NCI-H226 (cell line): ENCODE data around the gene DONSON.

Experiments
- DNase-seq: peaks from one replicate; pipeline ENCODE4 v3.0.0-alpha.2; 2015

The DONSON gene

DNA sequence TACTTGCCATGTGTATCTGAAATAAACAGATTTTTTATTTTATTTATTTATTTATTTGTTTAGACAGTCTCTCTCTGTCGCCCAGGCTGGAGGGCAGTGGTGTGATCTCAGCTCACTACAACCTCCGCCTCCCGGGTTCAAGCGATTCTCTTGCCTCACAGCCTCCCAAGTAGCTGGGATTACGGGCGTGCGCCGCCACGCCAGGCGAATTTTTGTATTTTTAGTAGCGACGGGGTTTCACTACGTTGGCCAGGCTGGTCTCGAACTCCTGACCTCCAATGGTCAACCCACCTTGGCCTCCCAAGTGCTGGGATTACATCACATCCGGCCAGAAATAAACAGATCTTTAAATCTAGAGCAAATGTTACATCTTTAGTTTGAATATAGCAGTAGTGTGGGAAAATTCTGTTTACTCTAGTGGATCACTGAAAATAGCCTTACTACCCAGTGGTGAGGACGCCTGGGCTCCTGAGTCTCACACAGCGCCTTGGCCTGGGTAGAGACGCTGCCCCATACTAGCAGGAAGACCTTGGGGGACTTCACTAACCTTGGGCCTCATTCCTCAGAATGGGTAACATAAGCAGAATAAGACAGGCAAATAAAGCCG is 47.3 kb downstream of the DONSON start:
- peak; percentile 8 for DNase-seq

DNA sequence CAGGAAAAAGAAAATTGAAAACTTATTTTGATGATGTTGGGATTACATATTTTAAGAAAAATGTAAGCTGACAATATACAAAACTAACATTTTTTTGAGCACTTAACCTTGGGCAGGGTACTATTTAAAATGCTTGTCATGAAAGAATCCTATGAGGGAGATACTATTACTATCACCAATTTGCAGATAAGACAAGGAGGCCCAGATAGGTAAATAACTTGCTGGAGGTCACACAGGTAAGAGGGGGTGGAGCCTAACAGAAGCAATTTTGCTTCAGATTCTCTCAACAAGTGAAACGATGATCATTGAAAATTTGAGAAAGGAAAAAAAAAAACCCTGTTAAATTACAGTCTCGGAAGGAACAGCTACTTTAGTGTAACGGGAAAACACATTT is 47.8 kb downstream of the DONSON start:
- no peak for DNase-seq

DNA sequence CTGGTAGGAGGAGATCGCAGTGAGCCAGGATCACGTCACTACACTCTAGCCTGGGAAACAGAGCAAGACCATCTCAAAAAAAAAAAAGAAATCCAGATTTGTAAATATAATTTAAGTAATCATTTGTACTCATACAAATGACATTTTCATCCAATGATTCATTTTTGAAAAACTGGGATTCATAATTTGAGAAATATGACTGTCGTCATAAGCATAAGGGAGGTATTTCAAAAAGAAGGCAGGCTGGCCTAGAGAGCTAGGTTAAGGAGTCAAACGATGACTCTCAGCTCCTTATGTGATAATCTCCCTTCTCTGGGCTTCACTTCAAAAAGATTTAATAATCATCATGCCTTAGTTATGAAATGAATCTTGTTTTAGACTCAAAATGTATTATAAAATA is 48.9 kb downstream of the DONSON start:
- DNase-seq: no peak

DNA sequence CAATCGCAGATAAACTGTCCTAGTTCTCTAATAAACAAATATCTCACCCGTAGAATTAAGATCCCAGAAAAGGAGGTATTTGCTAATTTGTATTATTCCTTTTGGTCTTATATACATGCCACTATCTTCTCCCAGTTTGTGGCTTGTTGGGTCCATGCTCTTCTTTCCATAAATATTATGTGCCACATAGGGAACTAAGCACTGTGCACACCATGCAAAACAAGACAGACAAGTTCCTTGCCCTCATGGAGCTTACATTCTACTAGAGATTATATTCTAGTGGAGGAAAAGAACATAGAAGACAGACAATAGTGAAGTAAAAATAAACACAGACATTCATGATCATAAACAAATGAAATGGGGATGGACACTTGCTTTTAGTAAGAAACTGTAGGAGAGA is 51.3 kb downstream of the DONSON start:
- DNase-seq: no peak

DNA sequence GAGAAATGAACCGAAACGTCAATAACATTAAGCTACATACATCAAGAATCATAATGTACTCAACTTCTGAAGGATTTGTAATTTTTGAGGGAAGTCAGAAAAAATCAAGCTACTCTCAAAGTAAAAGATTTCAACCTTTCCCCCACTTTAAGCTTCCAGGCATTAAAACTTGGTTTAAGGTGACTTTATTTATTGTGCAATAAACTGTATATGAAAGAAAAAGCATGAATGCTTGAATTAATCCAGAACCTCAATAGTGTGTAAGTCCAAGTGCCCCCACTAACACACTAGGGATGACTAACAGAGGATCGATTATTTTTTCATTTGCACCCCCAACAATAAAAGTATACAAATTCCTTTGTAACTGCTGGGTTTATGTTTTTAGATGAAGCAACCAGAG is 57.5 kb downstream of the DONSON start:
- no peak for DNase-seq
